SK-N-DZ (cell line): Measurements from ENCODE around the gene NANOS3. TPM values are rescaled to one million over a fixed set of nuclear protein-coding genes. Genes with fewer than 3 reads are reported as not detected.

ENCODE experiments used
- DNase-seq: peaks from one replicate; pipeline ENCODE4 v3.0.0-alpha.2; 2015; ENCODE audit warnings: low spot score
- polyA plus RNA-seq, 2 experiments: library from polyadenylated mRNA; depleted of rRNA; stranded (reverse); fragments of >200 nt; gene quantifications; 2 replicates each; pipeline ENCODE4 v1.2.3, GENCODE V29; 2014

NANOS3 gene
- 0.72 and 0.95 TPM in 2 replicates for polyA plus RNA-seq (2014; cell fraction: cytosol; rRNA removed)
- polyA plus RNA-seq (2014; cell fraction: nucleus; rRNA removed) = 14.5 and 24.4 TPM in 2 replicates

DNA sequence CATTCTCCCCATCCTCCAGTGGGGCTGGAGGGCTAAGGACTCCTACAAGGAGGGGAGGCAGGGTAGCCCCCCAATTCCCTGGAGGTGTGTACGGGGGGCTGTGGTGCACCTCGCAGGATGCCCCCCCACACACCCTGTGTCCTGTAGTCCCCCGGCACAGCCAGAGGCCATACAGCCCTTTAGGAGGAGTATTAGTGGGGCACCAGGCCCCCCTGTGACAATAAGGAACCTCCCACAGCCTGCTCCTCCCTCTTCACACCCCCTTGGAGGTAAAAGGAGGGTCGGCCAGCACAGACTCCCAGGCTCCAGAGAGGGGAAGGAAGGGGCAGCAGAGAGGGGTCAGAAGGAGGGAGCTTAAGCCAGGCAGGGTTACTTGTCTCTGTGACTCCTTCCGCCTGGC is at the start of gene NANOS3:
Gene NANOS3 (plus strand): TSS at position 301 of the 400 bp plus-strand sequence. CDS start 115 bp downstream, outside the sequence.
- no peak for DNase-seq

DNA sequence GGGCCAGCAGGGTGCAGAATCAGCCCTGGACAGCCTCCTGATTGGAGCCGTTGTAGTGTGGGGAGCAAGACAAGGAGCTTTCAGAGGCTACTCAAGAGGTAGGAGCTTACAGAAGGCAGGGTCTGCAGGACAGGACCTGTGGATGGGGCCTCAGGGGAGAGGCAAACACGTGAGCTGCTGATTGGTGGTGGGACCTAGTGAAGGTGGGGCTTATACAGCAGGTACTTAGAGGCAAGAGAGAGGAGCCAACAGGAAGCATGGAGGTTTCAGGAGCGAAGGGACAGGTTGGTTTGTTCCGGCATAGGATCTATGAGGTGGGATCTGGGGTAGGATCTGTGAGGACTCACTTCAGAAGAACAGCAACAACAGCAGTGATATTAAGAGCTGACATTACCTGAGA is 49.3 kb upstream of the NANOS3 start:
- DNase-seq = no peak

DNA sequence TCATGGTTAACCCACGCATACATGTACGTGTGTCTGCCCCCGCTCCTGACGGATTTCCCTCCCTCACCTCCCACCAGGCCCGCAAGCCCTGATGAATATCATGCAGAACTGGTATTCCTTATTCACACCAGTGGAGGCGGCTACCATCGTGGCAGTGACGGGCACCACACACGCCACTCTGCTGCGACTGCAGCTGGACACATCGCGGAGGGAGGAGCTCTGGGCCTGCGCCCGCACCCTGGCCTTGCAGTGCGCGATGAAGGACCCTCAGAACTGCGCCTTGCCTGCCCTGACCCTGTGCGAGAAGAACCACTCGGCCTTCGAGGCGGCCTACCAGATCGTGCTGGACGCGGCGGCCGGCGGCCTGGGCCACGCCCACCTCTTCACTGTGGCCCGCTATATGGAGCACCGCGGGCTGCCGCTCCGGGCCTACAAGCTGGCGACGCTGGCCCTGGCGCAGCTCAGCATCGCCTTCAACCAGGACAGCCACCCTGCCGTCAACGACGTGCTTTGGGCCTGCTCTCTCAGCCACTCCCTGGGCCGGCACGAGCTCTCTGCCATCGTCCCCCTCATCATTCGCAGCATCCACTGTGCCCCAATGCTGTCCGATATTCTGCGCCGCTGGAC is 46.7 kb upstream of the NANOS3 start:
- DNase-seq = no peak

DNA sequence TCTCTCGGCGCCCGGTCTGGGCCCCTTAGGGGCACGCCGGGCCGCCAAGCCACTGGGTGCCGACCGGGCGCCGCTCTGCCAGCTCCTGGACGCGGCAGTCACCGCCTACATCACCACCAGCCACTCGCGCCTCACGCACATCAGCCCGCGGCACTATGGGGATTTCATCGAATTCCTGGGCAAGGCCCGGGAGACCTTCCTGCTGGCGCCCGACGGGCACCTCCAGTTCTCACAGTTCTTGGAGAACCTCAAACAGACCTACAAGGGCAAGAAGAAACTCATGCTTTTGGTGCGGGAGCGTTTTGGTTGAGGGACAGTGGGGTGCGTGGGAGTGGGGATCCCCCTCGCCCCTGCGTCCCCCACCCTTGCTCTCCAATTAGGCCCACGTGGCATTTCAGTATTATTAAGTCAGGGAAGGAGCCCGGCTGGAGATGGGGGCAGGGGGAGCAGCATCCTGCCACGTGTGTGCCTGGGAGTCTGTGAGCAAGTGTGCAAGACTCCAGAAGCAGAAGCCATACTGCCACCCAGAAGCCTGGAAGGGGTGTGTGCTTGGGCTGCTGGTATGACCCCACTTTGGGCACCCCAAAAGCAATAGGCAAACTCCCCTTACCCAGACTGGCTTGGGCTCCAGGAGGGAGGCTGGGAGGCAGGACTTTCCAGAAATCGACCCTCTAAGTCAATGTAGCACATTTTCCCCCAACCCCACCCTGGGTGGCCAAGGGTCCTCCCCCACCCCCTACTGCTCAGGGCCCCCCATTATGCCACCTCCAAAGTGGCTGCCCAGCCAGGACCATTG is 46.0 kb upstream of the NANOS3 start:
- no peak for DNase-seq

DNA sequence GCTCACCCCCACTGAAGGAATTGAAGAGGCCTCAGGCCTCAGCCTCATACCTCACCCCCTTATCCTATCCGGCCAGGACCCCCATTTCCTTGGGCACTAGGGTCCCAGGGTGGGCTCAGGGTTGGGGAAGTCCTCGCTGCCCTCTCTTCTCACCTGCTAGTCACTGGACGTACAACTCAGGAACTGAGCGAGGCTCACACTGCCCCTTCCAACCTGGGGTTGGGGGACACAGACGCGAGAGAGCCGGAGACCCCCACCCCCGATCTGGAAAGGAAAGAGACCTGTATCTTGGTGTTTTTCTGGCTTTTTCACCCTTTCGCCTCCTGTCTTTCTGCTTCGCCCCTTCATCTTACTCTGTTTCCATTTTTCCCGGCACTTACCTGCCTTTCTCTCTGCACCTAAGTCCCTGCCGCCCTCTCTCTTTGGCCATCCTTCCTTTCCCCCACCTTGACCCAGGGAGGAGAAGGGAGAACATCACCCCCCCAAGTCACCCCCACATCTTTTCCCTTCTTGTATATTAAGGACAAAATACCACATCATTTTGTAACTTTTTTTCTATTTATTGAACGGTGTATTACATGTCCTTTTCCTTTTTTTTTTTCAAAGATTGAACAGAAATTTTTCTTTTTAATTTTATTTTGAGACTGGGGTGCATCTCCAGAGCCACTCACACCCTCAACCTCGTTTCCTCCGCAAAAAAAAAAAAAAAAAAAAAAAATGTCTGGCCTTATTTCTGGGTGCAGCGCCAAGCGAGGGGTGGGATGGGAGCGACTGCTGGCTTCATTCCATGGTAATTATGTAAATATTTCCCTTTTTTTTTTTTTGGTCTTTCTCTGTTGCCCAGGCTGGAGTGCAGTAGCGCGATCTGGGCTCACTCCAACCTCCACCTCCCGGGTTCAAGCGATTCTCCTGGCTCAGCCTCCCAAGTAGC is 45.1 kb upstream of the NANOS3 start:
- no peak for DNase-seq

DNA sequence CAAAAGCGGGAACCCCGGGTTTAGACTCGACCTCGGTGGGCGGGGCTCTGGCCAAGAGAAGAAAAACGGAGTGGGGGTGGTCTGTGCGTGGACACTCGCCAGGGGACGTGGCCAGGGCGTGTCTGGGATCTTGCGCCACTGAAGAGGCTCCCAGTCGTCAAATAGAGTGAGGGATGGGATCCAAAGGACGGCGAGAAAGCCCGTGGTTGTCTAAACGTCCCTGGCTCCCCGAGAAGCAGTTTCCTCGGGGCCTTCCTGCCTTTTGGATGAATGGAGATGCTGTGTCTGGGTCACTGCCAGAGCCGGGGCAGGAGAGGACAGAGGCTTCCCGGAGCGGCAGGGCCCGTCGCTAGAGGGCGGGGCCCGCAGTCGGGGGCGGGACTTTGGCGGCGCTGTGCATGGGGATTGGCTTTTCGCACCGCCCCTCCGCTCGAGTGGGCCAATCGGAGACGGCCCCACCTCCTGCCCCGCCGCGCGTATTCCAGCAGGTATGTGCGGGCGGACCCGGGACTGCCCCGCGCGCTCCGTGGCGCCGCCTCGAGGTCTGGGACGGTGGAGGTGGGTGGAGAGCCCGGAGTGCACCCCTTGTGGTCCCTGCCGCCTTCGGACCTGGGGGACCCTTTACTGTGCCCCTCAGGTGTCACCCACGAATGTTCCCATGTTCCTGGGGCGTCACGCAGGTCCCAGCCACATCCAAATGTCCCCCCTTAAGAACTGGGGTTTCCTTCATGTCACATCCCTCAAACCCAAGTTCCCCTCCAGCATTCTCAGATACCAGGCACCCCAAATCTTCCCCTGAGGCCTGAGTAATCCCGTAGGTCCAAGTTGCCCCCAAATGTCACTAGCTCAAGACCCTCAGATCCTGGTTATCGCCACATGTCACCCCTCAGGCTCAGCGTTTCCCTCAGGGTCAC is 43.3 kb upstream of the NANOS3 start:
- peak; percentile 78 for DNase-seq

DNA sequence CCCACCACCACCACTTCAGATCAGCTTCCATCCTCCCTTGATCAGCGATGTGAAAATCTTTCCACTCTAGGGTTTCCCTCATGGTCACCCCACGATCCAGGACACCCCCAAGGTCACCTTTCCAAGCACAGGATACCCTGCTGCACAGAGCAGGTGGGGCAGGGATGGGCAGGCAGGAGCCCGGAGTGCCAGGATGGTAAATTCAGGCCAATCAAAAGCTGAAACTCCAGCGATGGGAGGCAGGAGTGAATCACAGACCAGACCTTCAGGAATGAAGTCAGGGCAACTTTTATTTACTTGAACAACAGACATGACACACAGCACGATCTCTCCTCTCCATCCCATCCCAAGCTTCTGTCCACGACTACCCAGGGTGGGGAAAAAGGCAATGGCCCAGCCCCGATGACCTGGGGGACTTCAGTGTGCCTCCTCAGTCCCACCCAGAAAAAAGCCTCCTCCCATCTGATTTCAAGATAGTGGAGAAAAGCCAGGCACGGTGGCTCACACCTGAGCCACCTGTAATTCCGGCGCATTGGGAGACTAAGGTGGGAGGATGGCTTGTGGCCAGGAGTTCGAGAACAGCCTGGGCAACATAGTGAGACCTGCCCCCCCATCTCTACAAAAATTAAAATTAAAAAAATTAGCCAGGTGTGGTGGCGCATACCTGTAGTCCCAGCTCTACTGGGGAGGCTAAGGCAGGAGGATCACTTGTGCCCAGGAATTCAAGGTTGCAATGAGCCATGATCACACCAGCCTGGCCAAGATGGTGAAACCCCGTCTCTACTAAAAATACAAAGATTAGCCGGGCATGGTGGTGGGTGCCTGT is 42.5 kb upstream of the NANOS3 start:
- no peak for DNase-seq

- no peak for DNase-seq
Measured at GRCh38 chr19:13835791-13836723, 40.9 kb upstream of the NANOS3 start.

DNA sequence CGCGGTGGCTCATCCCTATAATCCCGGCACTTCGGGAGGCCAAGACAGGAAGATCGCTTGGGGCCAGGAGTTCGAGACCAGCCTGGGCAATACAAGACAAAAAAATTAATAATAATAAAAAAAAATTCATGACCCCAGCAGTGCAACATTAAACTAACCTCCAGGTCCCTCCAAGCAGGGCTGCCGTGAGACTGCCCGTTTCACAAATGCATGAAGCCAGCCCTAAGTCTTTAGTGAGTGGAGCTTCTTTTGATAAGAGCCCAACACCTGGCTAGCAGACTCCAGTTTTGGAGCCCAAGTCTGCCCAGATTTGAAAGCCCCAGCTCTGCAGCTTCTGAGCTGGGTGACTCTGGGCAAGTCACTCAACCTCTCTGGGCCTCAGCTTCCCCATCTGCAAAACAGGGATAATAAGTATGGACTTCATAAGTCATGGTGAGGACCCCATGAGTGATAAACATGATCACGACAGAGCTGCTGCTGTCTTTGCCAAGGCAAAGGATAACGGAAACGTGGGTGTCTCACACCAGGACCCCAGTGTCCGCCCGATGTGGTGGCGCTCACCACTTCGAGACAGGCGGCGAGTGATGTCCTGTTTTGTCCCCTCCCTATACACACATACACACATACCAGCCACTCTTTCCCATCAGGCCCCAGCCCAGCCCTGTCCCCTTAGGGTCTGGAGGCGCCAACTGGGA is 38.4 kb upstream of the NANOS3 start:
- DNase-seq = no peak

DNA sequence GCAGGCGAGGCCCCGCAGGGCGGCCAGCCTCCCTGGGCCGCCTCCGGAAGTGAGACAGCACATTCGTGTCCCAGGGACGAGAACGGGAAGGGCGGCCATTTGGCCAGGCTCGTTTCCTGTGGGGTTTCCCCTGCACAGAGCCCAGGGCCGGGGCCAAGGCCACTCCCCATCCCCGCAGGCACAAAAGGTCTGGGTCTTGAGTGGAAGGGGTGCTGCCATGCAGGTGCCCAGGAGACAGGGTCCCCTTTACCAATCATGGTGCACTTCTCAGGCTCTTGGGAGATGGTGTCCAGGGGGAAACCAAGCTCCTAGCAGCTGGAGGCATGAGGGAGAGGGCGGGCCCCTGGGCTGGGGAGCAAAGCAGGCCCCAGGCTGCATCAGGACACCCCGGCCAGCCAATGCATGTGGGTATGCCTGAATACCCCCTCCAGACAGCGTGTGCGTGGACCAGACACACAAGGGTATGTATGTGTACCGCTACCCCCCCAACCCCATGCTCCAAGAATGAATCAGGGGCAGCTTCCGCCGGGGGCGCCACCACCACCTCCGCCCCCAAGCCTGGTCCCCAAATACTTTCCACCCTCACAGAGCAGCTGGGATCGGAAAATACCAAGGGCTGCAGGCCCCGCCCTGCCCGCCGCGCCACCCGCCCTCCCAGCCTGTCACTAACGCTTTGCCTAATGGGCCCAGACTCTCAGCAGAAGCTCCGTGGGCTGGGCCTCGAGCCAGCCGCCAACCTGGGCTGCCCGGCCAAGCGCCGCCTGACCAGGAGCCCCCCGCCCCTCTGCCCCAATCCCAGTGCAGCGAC is 37.6 kb upstream of the NANOS3 start:
- DNase-seq = peak; percentile 84

DNA sequence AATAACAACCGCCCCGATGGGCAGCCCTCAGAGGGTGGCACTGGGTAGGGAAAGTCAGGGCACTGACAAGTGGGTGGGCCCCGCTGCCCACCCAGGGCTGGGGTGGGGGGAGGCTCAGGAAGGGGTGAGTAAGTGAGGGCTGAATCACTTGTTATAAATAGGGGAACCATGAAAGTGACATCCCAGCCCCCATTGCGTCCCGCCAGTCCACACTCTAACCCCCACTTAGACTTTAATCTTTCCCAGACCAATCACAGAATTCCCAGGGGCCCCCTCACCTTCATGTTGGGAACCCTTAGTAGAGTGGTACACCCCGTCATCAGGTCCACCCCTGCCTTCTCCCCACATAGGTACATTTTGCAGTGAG is 37.0 kb upstream of the NANOS3 start:
- no peak for DNase-seq

DNA sequence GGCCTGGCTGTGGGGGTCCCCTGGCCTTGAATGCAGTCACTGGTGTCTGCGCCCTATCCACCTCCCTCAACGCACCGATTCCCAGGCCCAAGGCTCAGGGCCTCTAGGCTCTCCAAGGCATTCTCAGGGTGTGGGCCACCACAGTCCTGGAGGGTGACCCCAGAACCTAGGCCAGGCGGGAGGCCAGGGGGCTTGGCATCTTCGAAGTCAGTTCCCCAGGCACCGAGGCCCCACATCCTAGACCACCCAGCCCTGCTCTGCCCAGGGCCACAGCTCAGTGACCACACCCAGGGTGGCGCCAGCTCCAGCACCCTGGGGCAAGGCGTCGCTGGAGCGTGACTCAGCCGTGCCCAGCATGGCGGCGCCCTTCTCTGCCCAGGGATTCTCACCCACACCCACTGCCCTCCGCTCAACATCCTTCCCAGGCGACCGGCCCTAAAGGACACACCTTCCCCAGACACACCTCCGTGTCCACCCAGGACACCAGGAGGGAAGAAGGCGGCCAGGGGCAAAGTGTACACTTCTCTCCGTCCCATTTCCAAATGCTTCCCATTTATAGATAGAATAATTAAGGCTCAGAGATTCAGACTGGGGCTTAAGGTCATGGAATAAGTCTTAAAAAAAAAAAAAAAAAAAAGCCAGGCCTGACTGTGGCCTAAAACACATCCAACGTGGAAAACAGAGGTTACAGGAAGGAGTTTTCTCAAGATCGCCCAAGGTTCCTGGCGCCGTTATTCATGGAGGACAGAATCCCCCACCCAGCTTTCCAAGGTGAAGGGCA is 36.4 kb upstream of the NANOS3 start:
- DNase-seq = no peak

DNA sequence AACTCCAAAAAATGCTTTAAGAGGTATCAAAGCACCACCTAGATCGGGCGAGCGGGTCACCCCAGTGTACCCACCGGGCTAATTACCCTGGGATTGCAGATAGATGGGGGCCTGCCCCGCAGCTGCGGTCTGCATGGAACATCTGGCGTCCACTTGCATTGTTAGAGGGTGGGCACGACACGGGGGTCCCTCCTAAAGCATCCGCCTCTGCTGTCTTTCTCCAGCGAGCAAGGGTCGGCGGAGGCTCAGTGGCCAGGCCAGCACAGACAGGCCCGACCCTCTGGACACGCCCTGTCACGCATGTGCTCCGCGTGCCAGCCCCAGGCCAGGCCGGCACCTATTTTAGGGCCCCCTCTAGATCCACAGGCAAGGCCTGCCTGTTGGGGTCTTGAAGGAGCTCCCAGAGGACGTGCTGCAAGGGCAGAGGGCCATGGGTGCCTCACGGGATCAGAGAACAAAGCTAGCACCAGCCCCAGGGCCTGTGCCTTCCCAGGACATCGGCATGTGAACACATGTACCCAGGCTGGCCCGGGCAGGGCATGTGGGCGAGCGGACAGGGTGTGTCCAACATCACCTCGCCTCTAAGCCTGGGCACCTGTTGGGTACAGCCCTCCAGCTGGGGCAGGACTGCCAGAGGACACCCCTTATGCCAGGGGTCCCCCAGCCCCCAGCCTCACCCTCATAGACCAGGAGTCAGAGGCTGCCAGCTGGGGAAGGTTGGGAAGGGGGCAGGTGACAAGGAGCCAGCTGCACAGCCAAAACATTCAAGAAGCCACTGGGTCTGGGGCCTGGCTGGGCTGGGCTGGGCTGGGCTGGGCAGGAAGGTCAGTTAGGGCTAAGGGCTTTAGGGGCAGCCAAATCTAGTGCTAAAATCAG is 35.6 kb upstream of the NANOS3 start:
- DNase-seq = no peak

DNA sequence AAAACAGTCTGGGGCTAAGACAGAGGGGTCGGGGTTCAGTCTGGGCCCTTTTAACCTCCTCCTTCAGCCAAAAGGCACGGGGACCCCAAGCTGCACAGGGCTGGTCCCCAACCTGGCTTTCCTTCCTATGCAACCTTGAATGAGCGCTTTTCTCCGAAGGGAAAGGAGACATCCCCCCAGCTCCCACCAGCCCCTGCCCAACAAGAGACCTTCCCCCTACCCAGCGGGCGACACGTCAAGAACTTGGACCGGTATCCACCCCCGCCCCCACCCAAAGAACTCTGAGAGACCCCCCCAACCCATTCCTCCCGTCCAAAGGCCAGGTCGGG is 35.0 kb upstream of the NANOS3 start:
- no peak for DNase-seq

DNA sequence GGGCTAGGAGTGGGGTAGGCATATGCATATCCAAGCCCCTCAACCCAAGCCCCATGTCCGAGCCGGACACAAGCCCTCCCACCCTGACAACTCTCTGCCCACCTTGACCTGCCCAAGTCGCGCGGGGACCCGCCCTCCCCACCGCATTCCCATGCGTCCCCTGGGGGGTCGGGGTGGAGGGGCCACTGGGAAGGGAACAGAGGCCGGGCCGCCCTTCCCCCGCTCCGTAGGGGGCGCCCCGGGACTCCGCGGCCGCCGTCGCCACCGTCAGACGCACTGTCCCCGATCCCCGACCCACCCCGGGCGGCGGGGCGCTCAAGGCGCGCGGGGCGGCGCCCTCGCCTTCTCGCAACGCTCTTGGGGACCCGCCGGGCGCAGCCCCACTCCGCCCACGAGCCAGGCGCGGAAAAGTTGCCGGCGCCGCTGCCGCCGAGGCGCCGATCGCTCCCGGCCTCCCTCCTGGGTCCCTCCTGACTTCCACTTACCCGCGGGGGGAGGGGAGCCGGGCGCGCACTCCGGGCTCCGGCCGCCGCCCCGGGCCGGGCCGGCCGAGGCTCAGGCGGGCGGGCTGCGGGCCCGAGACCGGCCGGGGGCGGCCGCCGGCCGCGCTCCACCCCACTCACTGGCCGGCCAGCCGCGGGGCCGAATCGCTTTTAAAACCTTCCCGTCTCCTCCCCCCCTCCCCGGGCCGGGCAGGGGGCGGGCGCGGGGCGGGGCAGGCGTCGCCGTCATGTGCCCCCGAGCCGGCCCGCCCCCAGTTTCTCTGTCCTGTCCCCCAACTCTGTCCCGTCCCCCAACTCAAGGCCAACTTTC is 34.4 kb upstream of the NANOS3 start:
- DNase-seq = peak; percentile 41
